Measurements from ENCODE around the gene DNAJC4. TPM values are rescaled to one million over a fixed set of nuclear protein-coding genes. Genes with fewer than 3 reads are reported as not detected.

The DNAJC4 gene
- polyA plus RNA-seq, 1 donor from 2014 or later, result 20.3 TPM

DNA sequence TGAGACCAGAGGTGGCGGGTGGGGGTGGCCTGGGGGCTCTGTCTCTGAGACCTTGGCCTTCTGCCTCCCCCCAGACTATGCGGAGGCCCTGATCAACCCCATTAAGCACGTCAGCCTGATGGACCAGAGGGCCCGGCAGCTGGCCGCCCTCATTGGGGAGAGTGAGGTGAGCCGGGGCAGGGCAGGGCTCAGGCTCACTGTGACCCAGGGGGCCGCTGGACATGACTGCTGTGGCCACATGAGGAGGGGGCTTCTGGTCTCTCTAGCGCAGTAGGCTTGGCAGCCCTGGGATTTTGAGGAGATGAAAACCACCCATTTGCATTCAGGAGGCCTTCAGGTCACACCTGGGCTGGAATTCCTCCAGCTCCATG lies 33.6 kb downstream of the DNAJC4 start:
- no peak overlapping the region for H3K9ac ChIP-seq (ENCODE audit: low read length)
- H3K27ac ChIP-seq (ENCODE audit: low read length), result no peak overlapping the region
- no peaks in the 10 kb centered on the region for H3K9me3 ChIP-seq (ENCODE audit: low read length)
- no peaks in the 10 kb centered on the region for H3K27me3 ChIP-seq (ENCODE audit: insufficient read depth, low read depth, low read length)
- H4K20me1 ChIP-seq (ENCODE audit: insufficient read depth), result no peaks in the 10 kb centered on the region
- H3K9me2 ChIP-seq (ENCODE audit: insufficient read depth, low read length), result no peaks in the 10 kb centered on the region
- no peaks in the 10 kb centered on the region for H3K79me2 ChIP-seq (replicated peaks; ENCODE audit: insufficient read depth, low read length)
- H3K4me2 ChIP-seq (ENCODE audit: low read length), result no peak overlapping the region
- TF ChIP-seq EP300 (conservative IDR thresholded peaks at IDR 0.05; ENCODE audit: poor library complexity, severe bottlenecking) (no peak), SMC3 (conservative IDR thresholded peaks at IDR 0.05; ENCODE audit: poor library complexity) (no peak), EZH2 (IDR thresholded peaks at IDR 0.05; ENCODE audit: borderline replicate concordance, insufficient read depth, low read length, poor library complexity, severe bottlenecking) (no peak), RAD21 (conservative IDR thresholded peaks at IDR 0.05) (no peak), MXI1 (conservative IDR thresholded peaks at IDR 0.05; ENCODE audit: poor library complexity, severe bottlenecking) (no peak), POLR2AphosphoS5 (IDR thresholded peaks at IDR 0.05) (no peak), TAF1 (IDR thresholded peaks at IDR 0.05; ENCODE audit: low read depth) (no peak)
- TF ChIP-seq, protein P1, sequence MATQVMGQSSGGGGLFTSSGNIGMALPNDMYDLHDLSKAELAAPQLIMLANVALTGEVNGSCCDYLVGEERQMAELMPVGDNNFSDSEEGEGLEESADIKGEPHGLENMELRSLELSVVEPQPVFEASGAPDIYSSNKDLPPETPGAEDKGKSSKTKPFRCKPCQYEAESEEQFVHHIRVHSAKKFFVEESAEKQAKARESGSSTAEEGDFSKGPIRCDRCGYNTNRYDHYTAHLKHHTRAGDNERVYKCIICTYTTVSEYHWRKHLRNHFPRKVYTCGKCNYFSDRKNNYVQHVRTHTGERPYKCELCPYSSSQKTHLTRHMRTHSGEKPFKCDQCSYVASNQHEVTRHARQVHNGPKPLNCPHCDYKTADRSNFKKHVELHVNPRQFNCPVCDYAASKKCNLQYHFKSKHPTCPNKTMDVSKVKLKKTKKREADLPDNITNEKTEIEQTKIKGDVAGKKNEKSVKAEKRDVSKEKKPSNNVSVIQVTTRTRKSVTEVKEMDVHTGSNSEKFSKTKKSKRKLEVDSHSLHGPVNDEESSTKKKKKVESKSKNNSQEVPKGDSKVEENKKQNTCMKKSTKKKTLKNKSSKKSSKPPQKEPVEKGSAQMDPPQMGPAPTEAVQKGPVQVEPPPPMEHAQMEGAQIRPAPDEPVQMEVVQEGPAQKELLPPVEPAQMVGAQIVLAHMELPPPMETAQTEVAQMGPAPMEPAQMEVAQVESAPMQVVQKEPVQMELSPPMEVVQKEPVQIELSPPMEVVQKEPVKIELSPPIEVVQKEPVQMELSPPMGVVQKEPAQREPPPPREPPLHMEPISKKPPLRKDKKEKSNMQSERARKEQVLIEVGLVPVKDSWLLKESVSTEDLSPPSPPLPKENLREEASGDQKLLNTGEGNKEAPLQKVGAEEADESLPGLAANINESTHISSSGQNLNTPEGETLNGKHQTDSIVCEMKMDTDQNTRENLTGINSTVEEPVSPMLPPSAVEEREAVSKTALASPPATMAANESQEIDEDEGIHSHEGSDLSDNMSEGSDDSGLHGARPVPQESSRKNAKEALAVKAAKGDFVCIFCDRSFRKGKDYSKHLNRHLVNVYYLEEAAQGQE (IDR thresholded peaks at IDR 0.05; ENCODE audit: borderline replicate concordance), result no peak
- TF ChIP-seq, protein P2, sequence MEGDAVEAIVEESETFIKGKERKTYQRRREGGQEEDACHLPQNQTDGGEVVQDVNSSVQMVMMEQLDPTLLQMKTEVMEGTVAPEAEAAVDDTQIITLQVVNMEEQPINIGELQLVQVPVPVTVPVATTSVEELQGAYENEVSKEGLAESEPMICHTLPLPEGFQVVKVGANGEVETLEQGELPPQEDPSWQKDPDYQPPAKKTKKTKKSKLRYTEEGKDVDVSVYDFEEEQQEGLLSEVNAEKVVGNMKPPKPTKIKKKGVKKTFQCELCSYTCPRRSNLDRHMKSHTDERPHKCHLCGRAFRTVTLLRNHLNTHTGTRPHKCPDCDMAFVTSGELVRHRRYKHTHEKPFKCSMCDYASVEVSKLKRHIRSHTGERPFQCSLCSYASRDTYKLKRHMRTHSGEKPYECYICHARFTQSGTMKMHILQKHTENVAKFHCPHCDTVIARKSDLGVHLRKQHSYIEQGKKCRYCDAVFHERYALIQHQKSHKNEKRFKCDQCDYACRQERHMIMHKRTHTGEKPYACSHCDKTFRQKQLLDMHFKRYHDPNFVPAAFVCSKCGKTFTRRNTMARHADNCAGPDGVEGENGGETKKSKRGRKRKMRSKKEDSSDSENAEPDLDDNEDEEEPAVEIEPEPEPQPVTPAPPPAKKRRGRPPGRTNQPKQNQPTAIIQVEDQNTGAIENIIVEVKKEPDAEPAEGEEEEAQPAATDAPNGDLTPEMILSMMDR (IDR thresholded peaks at IDR 0.05; ENCODE audit: poor library complexity, severe bottlenecking), result no peak
- no peaks in the 10 kb centered on the region for H3K36me3 ChIP-seq (ENCODE audit: insufficient read depth, low read length)
- H3K4me3 ChIP-seq (ENCODE audit: low read length), result no peak overlapping the region
- H3F3A ChIP-seq (ENCODE audit: insufficient read depth, low read length, poor library complexity, severe bottlenecking), result no peaks in the 10 kb centered on the region
- H2AFZ ChIP-seq (ENCODE audit: low read depth, low read length), result no peak overlapping the region

DNA sequence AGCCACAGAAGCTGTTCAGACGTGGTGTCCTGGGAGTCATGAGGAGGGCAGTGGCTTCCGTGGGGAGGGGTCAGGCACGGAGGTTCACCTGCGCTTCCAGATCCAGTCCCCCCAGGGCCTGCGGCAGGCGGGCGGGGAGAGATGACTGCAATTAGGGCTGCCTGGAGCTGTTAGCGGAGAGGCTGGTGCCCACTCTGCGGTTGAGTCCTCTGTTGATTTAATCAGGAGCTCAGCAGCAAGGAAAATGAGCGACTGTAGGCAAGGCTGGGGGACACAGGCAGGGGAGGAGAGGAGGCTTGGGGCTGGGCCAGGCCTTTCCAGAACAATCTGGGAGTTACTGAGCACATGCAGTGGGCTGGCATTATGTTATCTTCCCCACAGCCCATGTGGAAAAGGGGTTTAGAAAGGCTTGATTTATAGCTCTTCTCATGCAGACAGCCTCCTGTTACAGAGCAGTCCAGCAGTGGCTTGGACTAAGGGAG lies 34.1 kb downstream of the DNAJC4 start:
- Histone ChIP-seq H3K9me3 (ENCODE audit: low read length) (no peaks in the 10 kb centered on the region), H3K4me3 (ENCODE audit: low read length) (no peak overlapping the region), H2AFZ (ENCODE audit: low read depth, low read length) (no peak overlapping the region), H3K9me2 (ENCODE audit: insufficient read depth, low read length) (no peaks in the 10 kb centered on the region), H3K4me2 (ENCODE audit: low read length) (no peak overlapping the region), H3K27me3 (ENCODE audit: insufficient read depth, low read depth, low read length) (no peaks in the 10 kb centered on the region), H3K9ac (ENCODE audit: low read length) (peak overlapping the region; percentile 20), H3K36me3 (ENCODE audit: insufficient read depth, low read length) (no peaks in the 10 kb centered on the region), H3F3A (ENCODE audit: insufficient read depth, low read length, poor library complexity, severe bottlenecking) (no peaks in the 10 kb centered on the region), H3K79me2 (replicated peaks; ENCODE audit: insufficient read depth, low read length) (no peaks in the 10 kb centered on the region), H3K27ac (ENCODE audit: low read length) (no peak overlapping the region), H4K20me1 (ENCODE audit: insufficient read depth) (no peaks in the 10 kb centered on the region)
- TF ChIP-seq, protein P2 (IDR thresholded peaks at IDR 0.05; ENCODE audit: poor library complexity, severe bottlenecking), result no peak
- TF ChIP-seq, protein P1 (IDR thresholded peaks at IDR 0.05; ENCODE audit: borderline replicate concordance), result no peak
- TF ChIP-seq POLR2AphosphoS5 (IDR thresholded peaks at IDR 0.05), result no peak
- no peak for TF ChIP-seq RAD21 (conservative IDR thresholded peaks at IDR 0.05)
- no peak for TF ChIP-seq EP300 (conservative IDR thresholded peaks at IDR 0.05; ENCODE audit: poor library complexity, severe bottlenecking)
- no peak for TF ChIP-seq TAF1 (IDR thresholded peaks at IDR 0.05; ENCODE audit: low read depth)
- TF ChIP-seq MXI1 (conservative IDR thresholded peaks at IDR 0.05; ENCODE audit: poor library complexity, severe bottlenecking), result no peak
- TF ChIP-seq SMC3 (conservative IDR thresholded peaks at IDR 0.05; ENCODE audit: poor library complexity), result no peak
- no peak for TF ChIP-seq EZH2 (IDR thresholded peaks at IDR 0.05; ENCODE audit: borderline replicate concordance, insufficient read depth, low read length, poor library complexity, severe bottlenecking)

All from neural cell (in vitro differentiated cells).